Panc1 (cell line): Measurements from ENCODE around the gene HOXB2.

Source experiments
- CTCF ChIP-seq: fragments of 450-650 bp; IDR thresholded peaks from 2 replicates; pipeline ENCODE4 v1.5.1; 2017; ENCODE audit warnings: mild to moderate bottlenecking
- POLR2AphosphoS5 ChIP-seq: IDR thresholded peaks from 2 replicates; pipeline ENCODE4 v1.6.1; 2012; ENCODE audit warnings: mild to moderate bottlenecking, low read depth, low read length, moderate library complexity
- REST ChIP-seq, 2 experiments: IDR thresholded peaks; 2 replicates each; pipeline ENCODE4 v1.6.1; 2011 to 2012; ENCODE audit warnings: low read depth in 2 of 2, control low read depth in 1 of 2, low read length in 1 of 2, mild to moderate bottlenecking in 1 of 2, moderate library complexity in 1 of 2; ENCODE audit not compliant: insufficient read depth in 1 of 2
- SIN3A ChIP-seq: IDR thresholded peaks from 2 replicates; pipeline ENCODE4 v1.6.1; 2012; ENCODE audit warnings: low read depth, mild to moderate bottlenecking, low read length, moderate library complexity, borderline replicate concordance; ENCODE audit not compliant: insufficient read depth
- TCF7L2 ChIP-seq: IDR thresholded peaks from 2 replicates; pipeline ENCODE4 v1.6.1; 2011; ENCODE audit warnings: mild to moderate bottlenecking, low read depth, low read length, inconsistent platforms

GRCh38 chr17:48568499-48569239 is 23.8 kb upstream of the HOXB2 start:
- TF ChIP-seq CTCF (no peak), POLR2AphosphoS5 (peak; percentile 58; the same call in 1 of the 2 replicates), REST (IDR thresholded peaks at IDR 0.05; ENCODE audit: insufficient read depth in 1 of 2, low read depth in 2 of 2, low read length in 1 of 2) (no peak), TCF7L2 (no peak), SIN3A (no peak)
